Measurements from ENCODE around the gene CTAG2. TPM values are rescaled to one million over a fixed set of nuclear protein-coding genes. Genes with fewer than 3 reads are reported as not detected.

CTAG2 gene
- total RNA-seq, 4 donors from 2014 or later, result not detected

DNA sequence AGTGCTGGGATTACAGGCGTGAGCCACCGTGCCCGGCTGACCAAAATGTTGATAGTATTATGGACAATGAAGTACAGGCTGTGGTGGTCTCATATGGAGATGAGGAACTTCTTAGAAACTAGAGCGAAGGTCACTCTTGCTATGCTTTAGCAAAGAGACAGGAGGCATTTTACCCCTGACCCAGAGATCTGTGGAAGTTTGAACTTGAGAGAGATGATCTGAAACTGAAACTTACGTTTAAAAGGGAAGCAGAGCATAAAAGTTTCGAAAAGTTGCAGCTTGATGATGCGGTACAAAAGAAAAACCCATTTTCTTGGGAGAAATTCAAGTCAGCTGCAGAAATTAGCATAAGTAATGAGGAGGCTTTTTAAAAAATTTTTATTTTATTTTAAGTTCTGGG is 8.5 kb upstream of the CTAG2 start:
- no peak overlapping the region for H3K4me3 ChIP-seq (ENCODE audit: low read depth, poor library complexity, severe bottlenecking)
- DNase-seq (ENCODE audit: low spot score in 2 of 2), result peak in 1 of 2 donors; percentile 49
- intact Hi-C loops (cut with DNase I; ENCODE audit: low total_unique reads), result no loop called here
- 84 to 86% methylated on average over 7 of the region's 7 CpGs for WGBS, 2 donors
- no peak for TF ChIP-seq CTCF (IDR thresholded peaks at IDR 0.05)
- no peak for TF ChIP-seq POLR2A (IDR thresholded peaks at IDR 0.05)

- 73 to 83% methylated on average over 4 of the region's 4 CpGs for WGBS, 2 donors
- TF ChIP-seq POLR2A (IDR thresholded peaks at IDR 0.05) (no peak), CTCF (IDR thresholded peaks at IDR 0.05) (no peak)
- intact Hi-C loops (cut with DNase I; ENCODE audit: low total_unique reads), result no loop called here
- H3K4me3 ChIP-seq (ENCODE audit: low read depth, poor library complexity, severe bottlenecking), result no peak overlapping the region
- no peak for DNase-seq (ENCODE audit: low spot score in 2 of 2)
These were observed 7.8 kb upstream of the CTAG2 start for GRCh38 chrX:154661170-154661569.

- H3K4me3 ChIP-seq (ENCODE audit: low read depth, poor library complexity, severe bottlenecking), result no peak overlapping the region
- DNase-seq (ENCODE audit: low spot score in 2 of 2), result no peak
- 80 to 85% methylated on average over 5 to 6 of the region's 6 CpGs for WGBS, 2 donors
- no peak for TF ChIP-seq CTCF (IDR thresholded peaks at IDR 0.05)
- TF ChIP-seq POLR2A (IDR thresholded peaks at IDR 0.05), result no peak
- intact Hi-C loops (cut with DNase I; ENCODE audit: low total_unique reads), result no loop called here
These were observed 7.2 kb upstream of the CTAG2 start for GRCh38 chrX:154660541-154660940.

GRCh38 chrX:154658957-154659356 is 5.6 kb upstream of the CTAG2 start:
- TF ChIP-seq POLR2A (IDR thresholded peaks at IDR 0.05) (no peak), CTCF (IDR thresholded peaks at IDR 0.05) (no peak)
- WGBS, 2 donors, result 85 to 89% methylated on average over 11 of the region's 11 CpGs
- no peak overlapping the region for H3K4me3 ChIP-seq (ENCODE audit: low read depth, poor library complexity, severe bottlenecking)
- intact Hi-C loops (cut with DNase I; ENCODE audit: low total_unique reads), result no loop called here
- DNase-seq (ENCODE audit: low spot score in 2 of 2), result peak in 1 of 2 donors; percentile 50

DNA sequence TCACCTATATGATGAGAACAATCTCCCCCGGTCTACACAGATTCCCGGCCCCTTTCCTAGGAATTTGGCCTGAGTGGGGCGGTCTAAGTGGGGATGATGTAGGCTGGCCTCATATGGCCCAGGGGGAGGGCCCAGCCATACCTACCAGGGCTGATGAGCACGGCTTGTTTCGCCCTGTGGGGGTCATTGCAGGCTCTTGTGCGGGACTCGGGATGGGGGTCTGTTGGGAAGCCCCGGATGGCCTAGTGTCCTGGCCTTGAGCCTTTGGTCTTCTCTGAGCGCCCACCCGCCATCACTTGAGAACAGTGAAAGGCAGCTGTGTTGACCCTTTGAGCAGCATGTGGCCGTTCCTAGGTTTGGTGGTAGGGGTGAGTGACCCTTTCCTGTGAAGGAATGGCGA is 4.8 kb upstream of the CTAG2 start:
- DNase-seq (ENCODE audit: low spot score in 2 of 2), result peak in 1 of 2 donors; percentile 57
- intact Hi-C loops (cut with DNase I; ENCODE audit: low total_unique reads), result no loop called here
- WGBS, 2 donors, result 94 to 96% methylated on average over 5 to 12 of the region's 12 CpGs
- no peak overlapping the region for H3K4me3 ChIP-seq (ENCODE audit: low read depth, poor library complexity, severe bottlenecking)
- TF ChIP-seq POLR2A (IDR thresholded peaks at IDR 0.05) (no peak), CTCF (IDR thresholded peaks at IDR 0.05) (no peak)

DNA sequence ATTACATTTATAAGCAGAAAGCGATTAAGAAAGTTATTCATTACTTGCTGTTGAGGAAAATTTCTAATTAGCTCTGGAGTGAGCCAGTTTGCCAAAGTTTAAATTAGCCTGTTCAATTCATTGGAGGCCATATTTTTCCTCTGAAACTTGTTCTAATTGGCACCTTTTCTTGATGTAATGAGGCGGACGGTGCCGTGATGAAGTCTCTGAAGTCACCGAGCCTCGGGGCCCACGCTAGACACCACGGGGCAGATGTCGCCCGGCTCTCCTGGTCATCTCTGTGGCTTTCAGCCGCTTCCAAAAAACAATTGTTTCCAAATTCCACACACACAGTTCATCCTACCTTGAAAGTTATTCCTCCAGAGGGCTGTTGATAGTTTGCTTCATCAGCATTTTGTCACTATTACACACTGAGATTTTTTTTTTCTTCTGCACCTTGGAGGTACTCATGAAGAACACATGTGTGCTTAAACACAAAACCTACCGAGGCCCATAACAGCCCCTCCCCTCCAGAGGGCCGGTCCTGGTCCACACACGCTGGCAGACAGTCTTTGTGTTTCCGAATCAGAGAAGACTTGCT is 3.9 kb upstream of the CTAG2 start:
- no peak overlapping the region for H3K4me3 ChIP-seq (ENCODE audit: low read depth, poor library complexity, severe bottlenecking)
- no peak for DNase-seq (ENCODE audit: low spot score in 2 of 2)
- intact Hi-C loops (cut with DNase I; ENCODE audit: low total_unique reads), result no loop called here
- WGBS, 2 donors, result 85 to 90% methylated on average over 14 to 15 of the region's 15 CpGs
- no peak for TF ChIP-seq CTCF (IDR thresholded peaks at IDR 0.05)
- no peak for TF ChIP-seq POLR2A (IDR thresholded peaks at IDR 0.05)
